ENCODE results near the gene IL17REL.

IL17REL gene

DNA sequence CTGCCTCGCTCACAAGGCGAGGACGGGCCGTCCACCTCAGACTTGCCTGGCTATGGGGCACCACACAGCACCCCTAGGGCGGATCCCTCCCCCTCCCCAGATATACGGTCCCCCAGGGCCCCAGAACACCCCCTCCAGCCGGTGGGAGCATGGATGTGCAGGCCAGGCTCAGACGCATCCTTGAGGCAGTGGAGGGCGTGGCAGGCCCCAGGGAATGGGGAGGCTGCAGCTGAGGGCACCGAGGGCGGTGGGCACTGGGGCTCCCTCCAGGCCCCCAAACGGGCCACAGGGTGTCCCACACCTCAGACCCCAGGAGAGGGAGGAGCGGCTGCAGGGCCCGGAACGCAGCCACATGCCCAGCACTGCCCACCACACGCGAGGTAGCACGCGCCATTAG is 33.5 kb upstream of the IL17REL start:
- no peak for DNase-seq

DNA sequence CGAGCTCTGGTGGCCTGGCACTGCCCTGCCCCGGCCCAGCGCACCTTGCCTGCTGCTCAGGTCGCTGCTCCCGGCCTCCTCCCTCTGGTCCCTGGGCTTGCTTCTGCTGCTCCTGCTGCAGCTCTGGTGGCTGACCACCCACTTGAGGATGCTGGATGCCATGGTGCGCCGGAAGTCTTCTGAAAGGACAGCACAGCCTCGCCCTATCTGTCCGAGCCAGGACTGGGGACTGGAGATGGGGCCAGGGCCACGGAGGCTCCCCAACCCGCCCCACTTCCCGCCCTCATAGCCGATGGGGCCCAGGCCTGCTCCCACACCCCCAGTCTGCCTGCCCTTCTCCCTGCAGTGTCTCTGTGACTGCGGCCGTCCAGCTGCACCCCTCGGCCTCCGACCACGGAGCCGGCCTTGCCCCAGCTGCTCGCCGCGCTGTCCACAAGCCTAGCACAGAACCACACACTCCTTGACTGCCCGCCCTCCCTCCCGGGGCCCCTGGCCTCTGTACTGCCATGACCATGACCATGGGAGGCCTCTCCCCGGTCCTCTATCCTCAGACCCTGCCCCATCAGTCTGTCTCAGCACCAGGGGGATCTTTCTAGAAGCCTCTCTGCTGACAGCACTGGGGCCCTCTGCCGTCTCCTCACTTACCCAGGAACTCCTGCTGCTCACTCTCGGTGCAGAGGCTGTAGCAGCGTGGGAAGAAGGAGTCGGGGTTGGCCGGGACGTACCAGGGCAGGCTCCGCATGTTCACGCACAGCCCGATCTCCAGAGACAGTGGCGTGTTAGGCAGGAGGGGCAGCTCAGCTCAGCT is 32.9 kb upstream of the IL17REL start:
- DNase-seq, result no peak

DNA sequence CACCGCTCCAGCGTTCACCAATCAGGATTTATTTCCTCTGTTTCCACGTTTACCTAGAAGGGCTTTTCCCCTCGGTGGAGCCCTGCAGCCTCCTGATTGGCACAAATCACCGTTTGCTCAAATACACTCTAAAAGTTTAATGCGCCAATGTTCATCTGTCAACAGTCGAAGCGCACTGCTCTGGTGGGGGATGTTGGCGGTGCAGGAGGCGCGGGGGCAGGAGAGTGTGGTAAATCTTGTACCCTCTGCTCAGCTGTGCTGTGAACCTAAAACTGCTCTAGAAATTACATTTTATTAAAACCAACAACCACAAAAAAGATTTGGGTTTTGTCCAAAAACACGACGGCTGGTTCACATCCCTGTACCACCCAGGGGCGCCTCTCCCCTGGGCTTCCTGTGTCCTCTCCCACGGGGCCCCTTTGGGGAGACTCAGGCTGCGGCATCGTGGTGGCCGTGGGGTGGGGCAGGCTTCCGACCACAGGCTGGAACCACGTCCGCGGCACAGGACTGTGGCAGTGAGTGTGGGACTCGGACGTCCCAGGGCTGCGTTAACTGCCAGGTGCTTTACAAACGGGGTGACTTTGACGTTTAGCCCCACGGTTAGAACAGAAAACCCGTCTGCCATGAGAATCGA is 32.0 kb upstream of the IL17REL start:
- no peak for DNase-seq

DNA sequence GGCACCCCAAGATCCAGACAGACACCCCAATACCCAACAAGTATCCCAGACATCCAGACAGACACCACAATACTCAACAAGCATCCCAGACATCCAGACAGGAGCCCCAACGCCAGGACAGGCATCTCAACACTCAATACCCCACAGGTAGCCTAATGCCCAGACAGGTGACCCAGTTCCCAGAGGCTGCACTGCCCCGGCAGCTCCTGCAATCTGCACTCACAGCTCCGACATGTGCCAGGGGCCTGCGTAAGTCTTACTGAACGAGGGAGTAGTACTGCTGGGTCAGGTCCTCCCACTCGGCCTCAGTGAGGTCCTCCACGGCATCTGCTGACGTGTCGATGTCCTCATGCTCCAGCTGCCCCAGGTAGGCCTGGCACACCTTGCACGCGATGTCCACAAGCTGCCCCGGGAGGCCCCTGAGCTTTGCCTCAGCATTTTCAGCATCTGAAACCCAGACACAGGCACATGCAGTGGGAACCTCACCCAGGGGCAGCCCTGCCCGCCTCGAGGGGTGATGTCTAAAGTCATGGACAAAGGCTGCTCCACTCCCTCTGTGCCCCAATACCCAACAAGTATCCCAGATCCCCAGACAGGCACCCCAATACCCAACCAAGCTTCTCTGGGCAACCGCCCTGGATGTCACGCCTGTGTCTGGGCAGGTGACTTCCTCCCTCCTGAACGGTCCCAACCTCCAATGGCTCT is 28.9 kb upstream of the IL17REL start:
- DNase-seq, result no peak

DNA sequence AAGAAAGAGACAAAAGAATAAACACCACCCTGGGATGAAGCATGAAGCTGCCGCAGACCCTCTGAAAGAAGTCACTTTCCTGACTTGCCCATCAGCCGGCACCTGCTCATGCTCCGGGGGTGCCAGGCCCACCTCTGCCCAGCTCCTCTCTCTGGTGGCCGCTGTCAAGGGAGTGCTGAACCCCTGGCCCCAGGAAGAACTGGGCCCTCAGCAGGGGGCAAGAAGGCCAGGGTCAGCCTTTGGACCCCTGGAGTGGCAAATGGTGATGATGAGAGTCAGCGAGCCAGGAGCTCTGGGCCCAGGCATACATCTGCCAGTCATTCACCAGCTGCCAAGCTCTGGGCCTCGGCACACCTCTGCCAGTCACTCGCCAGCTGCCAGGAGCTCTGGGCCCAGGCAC is 28.2 kb upstream of the IL17REL start:
- DNase-seq, result no peak

DNA sequence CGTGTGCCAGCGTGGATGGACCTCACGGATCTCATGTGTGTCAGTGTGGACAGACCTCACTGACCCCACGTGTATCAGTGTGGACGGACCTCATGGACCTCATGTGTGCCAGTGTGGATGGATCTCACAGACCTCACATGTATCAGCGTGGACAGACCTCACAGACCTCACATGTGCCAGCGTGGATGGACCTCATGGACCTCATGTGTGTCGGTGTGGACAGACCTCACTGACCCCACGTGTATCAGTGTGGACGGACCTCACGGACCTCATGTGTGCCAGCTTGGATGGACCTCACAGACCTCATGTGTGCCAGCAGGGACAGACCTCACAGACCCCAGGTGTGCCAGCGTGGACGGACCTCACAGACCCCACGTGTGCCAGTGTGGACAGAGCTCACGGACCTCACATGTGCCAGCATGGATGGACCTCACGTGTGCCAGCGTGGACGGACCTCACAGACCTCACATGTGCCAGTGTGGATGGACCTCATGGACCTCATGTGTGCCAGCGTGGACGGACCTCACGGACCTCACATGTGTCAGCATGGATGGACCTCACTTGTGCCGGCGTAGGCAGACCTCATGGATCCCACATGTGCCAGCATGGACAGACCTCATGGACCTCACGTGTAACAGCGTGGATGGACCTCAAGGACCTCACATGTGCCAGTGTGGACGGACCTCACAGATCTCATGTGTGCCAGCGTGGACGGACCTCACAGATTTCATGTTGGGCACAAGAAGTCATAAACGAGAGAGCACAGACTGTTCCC is 27.3 kb upstream of the IL17REL start:
- DNase-seq, result no peak

DNA sequence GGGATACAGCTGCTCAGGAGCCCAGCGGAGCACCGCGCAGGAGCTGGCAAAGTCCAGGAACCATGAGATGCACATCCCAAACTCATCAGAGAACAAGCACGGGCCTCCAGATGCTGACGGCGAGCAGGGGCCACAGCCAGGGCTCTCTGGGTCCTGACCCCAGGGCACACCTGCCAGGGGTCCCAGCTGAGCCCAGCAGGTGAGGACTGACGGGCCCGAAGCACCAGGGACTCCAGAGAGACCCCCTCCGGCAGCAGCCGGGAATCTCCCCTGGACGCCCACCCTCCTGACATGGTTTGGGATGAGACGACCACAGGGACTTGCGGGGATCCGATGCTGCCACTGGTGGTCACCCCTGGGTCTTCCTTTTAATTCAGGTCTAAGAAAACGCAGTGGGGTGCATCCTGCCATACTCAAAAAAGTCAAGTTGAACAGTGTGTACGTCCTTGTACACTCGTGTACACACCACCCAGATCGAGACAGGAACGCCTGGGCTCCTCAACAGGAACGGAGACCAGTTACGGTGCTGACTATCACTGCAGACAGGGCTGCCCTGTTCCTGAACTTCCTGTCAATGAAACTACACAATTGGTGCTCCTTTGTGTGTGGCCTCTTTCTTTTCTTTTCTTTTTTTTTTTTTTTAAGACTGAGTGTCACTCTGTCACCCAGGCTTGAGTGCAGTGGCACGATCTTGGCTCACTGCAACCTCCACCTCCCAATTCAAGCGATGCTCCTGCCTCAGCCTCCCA is 23.6 kb upstream of the IL17REL start:
- DNase-seq, result no peak

DNA sequence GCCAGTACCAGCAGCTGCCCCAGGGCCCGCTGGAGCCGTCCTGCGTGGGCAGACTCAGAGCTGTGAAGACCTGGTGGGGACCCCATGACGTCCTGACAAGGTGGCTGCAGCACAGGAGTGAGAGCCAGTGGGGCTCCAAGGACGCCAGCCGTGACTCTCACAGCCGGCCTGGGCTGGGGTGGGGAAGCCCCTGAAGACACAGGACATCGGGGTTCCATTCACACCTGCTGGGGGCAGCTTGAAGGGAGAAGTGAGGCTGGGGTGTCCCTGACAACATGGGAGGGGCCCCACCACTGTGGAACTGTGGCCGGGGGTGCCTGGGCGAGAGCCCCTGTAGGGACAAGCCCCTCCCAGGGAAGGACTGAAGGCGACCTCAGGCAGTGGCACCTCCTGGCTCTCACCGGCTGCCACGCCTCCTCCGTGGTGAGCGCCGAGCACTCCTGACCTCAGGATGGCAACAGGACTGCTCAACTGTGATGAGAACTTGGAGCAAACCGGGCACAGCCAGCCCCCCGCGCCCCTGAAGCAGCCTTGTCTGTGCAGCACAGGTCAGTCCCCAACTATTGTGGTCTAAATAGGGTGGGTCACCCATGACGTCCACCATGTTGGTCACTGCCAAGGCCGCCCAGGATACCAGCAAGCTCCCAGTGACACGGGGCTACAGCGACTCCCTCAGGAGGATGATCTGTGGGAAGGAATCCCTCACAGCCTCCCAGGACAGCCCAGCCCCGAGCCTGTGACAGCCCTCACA is 22.7 kb upstream of the IL17REL start:
- no peak for DNase-seq

DNA sequence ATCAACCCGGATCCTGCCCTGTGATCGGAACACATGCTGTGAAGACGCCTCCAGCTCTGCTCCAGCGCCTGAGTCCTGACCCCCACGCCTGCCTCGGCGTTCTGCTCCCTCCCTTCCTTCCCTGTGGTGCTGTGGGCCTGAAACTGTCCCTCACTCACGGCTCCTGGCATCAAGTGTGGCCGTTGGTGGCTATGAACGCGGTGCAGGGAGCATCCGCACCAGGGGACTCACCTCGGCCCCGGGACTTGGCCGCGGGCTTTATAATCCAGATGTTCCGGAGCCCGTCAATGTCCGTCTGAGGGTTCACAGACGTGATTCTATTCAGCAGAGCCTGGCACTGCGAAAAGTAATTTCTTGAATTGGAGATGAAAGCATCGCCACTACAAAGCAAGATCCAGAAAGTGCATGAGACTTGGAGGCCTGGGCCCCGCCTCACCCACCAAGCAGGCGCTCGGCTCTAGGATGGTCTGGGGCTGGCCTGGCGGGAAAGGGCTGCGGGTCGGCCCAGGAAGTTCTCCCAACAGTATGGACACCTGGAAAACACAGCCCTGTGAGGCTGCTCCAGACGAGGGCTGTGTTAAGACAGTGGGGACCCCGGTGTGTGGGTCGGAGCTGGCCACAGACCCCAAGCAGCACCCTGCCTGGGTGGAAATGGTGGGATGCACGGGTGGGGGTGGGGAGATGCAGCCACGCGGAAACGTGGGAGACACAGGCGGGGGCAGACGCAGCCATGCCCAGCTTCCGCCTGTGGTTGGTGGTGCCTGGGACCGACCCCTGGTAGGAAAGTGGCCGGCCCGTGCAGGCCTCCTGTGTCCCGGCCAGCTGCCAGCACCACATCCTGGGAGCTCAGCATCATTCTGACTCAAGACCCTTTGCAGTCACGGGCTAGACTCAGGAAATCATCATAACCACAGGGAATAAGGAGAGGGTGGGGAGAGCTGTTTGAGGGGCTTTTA is 21.8 kb upstream of the IL17REL start:
- DNase-seq, result no peak

DNA sequence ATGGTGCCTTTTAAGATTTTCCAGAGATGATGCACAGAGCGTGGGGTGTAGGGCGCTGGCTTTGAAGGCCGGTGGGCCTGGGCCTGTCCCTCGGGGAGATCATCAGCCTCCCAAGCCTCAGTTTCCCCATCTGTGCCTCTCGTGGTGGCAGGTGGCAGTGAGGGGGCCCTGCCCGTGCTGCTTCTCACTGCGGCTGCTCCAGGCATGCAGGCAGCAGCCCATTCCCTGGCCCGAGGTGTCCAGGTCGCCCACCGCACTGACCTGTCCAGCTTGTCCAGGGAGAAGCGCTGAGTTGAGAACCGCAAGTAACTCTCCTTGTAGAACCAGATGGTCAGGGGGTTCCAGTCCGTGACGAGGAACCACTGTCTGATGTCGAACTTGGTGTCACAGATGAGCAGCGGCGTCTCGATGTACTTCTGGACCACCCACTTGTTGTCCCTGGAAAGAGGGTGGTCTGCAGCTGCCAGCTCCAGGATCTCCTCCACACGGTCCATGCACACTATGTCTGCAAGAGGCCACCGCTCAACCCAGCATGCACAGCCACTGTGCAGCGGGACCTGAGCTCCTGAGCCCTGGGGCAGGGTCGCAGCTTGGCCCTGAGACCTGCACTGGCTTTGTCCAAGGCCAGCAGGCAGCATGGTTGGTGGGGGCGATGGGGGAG is 20.5 kb upstream of the IL17REL start:
- no peak for DNase-seq

DNA sequence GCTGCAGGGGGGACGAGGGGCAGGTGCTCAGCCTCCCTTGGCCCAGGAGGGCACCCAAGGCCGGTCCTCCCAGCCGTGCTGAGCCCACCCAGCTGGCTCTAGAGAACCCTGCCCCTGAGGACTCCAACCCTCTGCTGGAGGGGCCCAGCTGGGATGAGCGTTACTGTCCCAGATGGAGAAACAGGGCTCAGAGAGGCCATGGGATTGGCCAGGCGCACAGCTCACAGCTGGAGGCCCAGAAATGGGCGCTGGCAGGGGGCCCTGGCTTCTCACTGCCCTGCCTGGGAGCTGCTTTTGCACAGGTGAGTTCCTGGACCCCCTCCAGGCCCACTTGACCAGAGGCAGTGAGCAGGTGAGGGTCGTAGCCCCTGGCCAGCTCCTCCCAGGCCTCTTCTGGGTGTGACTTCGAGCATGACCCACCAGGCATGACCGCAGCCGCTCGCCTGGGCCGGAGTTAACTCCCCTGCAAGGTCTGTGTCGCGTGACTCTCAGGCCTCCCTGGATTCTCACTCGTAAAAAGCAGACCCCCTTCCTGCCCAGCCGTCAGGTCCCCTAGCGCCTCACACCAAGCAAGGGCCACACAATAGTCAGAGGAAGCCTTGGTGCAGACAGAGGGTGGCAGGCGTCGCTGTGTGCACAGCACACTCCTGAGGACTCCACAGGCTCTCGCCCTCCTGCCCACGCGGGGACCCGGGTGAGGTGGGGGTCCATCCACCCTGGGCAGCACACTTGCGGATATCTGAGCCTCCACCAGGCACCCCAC is 19.7 kb upstream of the IL17REL start:
- DNase-seq, result no peak

DNA sequence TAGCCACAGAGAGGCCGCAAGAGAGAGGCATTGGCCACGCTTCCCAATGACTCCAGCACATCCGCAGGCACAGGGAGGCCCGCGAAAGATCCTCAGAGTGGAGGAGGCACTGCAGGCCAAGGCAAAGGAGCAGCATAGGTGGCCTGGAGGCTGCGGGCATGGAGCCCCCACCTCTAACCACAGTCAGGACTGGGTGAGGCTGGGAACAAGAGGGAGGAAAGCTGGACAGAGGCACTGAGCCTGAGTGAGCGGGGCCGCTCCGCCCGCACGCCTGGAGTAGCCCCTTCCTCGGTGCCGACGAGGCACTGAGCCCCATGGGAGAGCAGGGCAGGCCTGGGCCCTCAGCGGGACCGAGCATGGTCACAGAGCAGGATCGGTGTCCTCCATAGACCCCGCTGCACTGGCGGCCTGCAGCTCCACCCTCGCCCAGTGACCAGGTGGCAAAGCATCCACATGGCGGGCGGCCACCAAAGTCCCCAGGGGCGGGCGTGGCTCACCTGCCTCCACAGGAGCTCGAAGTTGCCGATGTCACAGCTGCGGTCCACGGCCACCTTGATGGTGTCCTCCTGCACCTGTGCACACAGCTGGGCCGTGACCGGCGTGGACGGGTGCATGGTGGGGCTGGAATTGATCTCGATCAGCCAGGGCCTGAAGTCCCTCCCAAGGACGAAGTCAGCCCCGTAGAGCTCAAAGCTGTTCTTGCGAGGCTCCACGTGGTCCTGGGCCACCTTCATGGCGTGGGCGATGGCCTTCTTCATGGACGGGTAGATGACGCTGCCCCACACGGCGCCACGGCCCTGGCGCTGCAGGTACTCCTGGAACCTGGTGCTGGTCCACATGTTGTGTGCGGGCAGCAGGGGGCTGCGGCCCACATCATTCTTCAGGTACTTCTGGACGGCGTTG is 18.9 kb upstream of the IL17REL start:
- no peak for DNase-seq

DNA sequence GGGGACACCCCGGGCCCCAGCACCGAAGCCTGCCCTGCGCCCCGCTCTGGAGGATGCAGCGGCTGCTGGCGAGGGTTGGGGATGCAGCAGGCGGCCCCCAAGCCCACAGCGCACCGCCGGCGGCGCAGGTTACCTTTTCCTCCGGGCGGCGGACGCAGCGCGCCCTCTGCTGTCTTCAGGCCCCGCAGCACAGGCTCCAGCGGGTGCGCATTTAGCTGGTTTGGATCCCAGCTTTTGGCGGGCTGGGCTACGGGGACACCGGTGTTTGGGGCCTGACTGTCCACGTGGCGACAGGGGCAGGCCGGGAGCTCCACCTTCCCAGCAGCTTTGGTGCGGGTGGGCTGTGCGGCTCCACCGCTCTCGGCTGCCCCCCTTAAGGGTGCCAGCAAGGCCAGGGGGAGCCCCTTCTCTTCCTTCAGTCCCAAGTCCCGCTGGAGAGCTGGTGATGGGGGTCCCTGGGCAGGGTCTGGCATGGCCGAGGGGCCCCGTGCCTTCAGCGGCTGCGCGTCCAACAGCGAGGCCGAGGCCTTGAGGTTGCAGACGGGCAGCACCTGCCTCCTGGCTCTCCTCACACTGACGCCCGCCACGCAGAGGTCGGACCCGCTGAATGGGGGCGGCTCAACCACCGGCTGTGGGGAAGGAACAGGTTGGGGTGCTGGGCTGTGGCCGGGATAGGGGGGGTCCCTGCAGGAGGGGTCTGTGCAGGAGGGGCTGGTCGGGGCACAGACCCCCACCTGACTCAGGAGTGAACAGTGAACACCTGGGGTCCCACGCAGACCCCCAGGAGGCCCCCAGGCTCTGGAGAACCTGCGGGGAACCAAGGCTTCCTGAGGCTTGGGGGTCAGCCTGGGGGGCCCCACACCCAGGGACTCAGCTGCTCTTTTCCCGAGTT is 18.0 kb upstream of the IL17REL start:
- peak; percentile 56 for DNase-seq

DNA sequence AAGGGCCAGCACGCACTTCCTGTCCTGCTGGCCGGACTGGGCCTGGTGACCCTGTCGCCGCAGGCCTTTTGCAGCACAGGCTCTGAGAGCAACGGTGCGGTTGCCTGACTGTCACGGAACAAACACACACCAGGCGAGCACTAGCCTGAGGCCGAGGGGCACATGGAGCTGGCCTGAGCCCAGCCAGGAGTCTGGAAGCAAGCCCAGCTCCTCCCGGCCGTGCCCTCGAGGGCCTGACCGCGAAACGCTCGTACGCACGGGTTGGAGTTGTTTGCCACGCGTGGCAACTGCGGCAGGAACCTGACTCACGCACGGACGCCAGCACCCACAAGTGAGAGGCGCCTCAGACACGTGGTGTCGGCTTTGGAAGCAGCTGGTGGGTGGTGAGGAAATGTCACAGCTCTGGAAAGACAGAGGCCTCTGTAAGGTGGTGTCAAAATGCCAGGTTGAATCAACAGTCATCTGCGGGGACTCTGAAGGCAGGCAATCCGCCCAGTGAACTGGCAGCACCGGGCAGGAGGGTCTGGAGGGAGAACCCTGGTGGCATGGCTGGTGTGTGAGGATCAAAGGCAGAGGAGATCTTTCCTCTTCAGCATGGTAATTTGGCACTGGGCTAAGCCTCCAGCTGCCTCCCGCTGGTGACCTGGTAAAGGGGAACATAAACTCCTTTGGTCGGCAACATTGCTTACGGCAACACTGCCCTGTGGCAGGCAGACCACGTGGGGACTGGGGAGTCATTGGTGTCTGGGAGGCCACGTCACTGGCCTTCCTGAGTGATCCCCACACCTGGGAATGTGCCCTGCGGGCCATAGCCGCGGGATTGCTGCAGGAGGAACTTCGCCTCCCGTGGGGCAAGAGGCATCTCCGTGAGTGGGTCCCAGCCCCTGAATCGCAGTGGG is 15.3 kb upstream of the IL17REL start:
- no peak for DNase-seq

DNA sequence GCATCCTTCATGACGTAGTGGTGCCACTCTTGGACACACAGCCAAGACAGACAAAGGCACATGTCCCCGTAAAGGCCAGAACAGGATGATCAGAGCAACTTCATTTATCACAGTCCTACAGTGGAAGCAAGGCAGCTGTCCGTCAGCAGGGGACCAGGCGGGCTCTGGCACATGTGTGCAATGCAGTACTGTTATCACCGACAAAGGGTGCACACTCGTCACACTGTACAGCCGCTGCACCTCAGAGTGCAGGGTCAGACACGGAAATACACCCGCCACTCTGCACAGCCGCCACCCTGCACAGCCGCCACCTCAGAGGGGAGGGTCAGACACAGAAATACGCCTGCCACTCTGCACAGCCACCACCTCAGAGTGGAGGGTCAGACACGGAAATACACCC is 13.4 kb upstream of the IL17REL start:
- DNase-seq, result no peak
